GM21381 (cell line): ENCODE results near the gene NFKBIA.
"Not testable (repeated sequence)": the region's sequence is repeated elsewhere in the genome, so short reads cannot be mapped to it uniquely, and the experiment has no call there.

Experiments used
- ATAC-seq: cut with Tn5 transposase; IDR thresholded peaks from one replicate; pipeline ENCODE4 v1.9.1; 2021; ENCODE audit warnings: mild to moderate bottlenecking, moderate library complexity; ENCODE audit not compliant: unreplicated experiment

The NFKBIA gene

DNA sequence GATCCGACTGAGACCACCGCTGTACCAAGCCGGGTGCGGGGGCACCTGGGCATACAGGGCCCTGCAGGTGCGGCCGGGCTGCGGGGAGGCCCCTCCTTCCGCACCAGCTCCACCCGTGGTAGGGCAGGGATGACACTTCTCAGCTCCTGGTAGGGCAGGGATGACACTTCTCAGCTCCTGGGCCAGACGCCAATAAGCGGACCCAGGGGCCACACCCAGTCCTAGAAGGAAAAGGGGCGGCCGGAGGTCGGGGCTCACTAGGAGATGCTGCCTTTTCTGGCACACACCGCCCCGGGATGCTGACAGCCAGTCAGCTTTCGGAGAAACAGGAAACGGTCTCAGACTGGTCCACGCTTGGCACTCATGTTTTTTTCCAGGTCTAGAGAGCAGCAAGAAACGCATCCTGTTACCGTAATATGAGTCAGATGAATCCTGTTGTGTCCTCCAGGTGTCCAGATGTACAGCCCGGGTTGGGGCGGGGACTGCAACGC is 34.8 kb downstream of the NFKBIA start:
- no peak for ATAC-seq

DNA sequence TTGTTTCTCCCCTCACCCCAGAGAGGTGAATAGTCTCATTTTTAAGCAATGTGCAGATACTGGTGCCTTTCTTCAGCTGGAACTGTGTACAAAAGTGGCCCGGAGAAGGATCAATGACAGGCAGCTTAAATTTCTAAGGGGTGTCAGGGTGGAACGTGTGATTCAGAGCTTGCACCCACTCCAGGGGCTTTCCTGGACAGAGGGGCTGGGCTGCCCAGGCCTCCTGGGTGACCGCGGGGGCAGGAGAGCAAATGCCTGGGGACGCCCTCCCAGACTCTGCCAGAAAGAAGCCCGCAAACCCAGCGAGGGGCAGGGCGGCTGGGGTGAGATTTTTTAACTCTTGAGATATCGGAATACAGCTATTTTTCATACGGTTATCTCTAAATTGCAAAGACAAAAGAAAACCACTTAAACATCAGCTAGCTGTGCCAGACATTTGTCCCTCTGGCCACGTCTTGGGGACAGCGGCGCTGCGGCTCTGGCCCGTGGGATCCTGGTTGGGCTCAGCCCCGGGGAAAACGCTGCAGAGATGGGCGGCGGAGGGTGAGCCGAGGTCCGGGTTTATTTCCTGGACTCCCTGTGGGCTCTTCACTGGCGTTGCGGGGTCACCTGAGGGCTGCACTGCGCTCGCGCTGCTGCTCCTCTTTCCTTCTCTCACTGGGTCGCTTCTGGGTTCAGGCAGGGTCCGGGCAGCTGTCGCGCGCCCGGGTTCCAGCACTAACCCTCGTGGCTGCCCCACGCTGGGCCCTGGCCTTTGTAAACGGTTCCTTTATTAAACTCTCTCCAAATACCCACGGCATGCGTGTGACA is 35.8 kb downstream of the NFKBIA start:
- ATAC-seq = no peak

DNA sequence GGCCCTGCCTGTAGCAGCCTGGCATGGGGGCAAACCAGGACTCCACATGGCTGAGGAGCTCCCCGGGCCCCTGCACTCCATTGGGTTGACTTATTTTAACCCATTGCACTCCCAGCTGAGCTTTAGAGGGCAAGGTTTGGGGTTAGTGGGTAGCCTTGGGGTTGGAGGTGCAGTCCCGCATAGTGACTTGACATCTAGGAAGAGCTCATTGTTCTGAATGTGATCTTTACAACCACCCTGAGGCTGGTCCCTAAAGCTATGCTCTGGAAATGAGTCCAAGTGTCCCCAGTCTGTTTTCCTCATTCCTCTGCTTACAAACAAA is 36.4 kb downstream of the NFKBIA start:
- ATAC-seq = no peak

DNA sequence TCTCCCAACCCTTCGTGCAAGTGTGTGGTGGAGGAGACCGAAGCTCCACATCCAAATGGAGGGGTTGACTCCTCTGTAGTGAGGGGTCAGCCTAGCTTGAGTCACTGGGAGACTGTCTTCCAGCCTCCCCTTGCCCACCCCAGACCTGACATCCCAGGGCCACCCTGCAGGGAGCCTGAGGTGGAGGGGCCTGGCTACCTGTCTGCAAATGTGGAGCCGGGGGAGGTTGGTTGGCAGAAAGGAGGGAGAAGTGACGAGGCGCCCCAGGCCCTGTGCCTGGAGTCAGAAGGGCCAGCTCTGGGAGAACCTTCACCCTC is 37.5 kb downstream of the NFKBIA start:
- ATAC-seq = no peak

DNA sequence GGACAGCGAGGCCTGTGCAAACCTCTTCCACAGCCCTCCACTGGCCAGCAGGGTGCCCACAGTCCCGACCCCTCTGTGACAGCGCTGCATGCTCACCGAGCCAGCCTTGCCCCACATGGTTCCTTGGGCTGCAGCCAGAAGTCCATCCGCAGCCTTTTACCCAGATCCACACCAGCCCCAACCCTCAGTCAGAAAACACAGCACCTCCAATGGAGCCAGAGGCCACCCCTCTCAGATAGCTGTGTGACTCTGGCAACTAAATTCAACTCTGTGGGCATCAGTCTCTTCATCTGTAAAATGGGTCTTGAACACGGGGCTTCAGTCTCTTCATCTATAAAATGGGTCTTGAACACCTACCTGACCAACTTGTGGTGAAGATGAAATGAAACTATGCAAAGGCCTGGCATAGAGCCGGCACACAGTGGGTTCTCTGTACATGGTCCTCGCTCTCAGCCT is 38.0 kb downstream of the NFKBIA start:
- no peak for ATAC-seq

DNA sequence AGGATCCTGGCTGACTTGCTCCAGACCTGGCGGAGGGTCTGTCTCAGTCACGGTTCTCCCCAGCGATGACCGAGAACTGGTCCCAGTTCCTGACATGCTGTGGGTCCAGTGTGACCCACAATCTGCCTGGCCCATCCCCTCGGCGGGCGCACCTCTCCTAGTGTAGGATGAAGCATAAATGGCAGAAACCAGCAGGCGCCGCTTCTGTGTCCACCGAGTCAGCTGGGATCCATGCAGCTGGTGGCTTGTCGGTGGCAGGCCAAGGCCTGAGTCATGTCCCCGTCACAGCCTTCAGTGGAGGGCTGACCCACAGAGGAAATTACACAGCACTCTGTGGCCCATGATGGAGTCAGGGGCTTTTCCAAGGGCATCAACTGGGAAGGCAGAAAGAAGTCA is 38.5 kb downstream of the NFKBIA start:
- ATAC-seq = no peak

DNA sequence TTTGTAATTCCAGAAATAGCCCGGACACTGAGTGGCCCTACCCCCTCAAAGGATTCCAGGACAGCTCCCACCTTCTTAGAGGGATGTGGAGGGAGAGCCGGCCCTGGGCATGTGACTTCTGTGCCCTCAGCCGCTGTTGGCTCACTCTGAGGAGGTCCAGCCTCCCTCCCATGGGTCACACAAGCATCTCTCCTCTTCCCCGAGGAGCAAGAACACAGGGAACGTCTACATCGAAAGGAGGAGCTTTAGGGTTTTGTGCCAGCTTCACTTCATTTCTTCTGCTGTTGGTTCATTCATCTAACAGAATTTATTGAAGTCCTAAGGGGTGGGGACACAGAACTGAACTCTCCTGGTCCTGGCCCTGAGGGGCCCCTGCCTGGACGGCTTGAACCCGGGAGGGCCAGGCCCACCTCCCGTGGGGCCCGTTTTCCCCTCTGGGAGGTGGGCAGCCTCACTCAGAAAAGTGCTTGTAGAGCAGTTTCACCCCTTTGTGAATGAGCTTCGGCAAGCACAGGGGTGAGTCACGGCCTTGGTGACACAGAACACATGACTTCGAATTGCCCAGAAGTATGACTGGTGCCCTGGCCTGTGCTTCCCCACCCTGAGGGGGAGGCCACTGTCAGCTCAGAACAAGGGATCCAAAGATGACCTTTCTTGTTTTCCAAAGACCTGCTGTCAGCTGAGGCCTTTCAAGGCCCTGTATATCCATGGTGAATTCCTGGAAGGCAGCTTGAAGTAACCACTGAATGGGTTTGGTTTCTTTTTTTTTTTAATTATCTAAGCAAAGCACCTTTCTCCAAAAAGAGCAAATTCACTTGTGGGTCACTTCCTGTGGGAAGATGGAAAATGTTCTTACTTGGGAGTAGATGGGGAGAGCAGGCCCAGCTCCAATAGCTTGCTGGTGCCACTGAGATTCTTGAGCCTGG is 39.2 kb downstream of the NFKBIA start:
- ATAC-seq = no peak

DNA sequence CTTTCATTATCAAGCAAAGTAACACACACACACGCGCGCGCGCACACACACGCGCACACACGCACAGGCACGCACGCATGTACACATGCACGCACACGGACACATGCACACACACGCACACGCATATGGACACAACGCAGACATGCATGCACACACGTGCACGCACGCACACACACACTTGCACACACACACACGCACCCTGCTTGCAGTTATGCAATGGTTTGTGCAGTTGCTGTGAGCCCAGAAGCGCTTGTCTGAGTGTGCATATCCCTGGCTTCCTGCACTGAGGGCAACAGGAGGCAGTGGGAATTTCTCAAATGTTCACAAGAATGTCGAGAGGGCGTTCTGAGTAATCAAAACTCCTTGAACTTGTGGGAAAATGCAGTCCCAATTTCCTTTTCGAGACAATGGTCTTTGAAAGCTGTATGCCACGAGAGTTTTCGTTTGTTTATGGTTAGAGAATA is 41.6 kb downstream of the NFKBIA start:
- no peak for ATAC-seq

DNA sequence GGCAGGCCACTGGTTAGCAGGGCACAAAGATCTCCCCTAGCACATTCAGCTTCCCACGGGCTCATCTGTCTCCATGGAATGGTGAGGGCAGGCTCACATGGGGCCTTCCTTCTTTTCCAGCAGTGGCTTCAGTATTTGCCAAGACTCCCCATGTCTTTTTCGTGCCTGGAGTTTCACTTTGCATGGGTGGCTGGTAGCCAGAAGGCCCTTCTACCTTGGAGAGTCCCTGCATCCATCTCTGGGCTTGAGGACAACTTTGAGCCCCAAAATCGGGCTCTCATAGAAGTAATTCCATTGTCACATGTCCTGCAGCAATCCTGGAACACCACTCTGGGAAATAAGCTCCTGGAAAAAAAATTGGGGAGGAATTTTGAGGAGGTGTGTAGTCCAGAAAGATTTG is 42.1 kb downstream of the NFKBIA start:
- no peak for ATAC-seq

DNA sequence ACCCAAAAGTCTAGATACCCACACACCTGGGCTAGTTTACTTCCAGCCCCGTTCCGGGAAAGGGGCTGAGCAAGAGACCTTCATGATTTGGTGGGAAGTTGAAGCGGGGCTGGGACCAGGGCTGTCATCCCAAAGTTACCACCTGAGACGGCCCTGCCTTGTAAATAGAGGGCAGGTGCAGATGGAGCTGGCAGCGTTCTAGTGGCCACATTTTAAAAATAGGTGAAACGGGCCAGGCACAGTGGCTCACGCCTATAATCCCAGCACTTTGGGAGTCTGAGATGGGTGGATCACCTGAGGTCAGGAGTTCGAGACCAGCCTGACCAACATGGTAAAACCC is 43.4 kb downstream of the NFKBIA start:
- ATAC-seq = no peak

DNA sequence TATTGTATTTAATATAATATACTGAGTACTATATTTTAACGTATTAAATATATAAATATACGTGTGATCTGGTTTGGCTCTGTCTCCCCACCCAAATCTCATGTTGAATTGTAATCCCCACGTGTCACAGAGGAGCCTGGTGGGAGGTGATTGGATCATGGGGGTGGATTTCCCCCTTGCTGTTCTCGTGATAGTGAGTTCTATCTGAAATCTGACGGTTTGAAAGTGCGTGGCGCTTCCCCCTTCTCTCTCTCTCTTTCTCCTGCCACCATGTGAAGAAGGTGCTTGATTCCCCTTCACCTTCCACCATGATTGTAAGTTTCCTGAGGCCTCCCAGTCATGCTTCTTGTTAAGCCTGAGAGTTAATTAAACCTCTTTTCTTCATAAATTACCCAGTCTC is 44.9 kb downstream of the NFKBIA start:
- ATAC-seq = not testable (repeated sequence)

DNA sequence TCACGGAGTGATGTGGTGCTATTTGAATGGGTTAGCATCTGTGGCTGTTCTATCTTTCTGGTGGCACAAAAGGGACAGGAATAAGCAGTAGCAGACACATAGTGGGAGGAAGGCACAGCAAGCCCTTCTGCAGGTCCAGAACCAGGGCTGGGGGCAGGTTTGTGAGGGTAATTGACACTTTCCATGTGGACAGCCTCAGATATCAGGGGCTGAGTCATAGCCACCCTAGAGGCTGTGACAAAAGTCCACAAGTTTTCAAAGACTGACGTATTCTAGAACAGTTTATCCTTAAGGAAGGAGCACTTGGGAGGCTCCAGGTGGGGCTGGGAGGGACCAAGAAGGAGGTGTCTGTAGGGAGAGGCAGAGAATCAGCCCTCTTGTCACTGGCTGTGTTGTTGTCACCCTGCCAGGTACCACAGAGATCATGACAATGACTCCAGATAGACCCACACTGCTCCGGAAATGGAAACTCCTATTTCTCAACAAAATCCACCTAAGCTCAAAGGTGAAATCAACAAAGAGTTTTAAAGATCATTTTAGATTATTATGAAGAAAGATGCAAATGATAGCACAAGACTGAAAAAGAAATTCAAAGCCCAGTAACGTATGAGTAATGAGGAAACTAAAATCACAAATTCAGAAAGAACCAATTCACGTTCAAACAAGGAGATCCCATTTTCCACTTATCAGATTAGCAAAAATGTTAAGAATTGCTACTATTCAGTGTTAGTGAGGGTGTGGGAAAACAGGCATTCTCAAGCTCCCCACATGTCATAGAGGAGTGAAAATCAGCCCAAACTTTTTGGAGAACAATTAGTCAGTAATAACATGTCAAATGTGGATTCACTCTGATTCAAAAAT is 48.3 kb downstream of the NFKBIA start:
- no peak for ATAC-seq

DNA sequence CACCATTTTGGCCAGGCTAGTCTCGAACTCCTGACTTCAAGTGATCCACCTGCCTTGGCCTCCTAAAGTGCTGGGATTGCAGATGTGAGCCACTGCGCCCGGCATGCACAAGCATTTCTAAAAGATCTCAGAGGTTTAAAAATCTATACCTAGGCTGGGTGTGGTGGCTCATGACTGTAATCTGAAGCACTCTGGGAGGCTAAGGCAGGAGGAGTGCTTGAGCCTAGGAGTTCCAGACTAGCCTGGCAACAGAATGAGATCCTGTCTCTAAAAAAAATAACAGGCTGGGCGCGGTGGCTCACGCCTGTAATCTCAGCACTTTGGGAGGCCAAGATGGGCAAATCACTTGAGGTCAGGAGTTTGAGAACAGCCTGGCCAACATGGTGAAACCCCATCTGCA is 49.3 kb downstream of the NFKBIA start:
- not testable (repeated sequence) for ATAC-seq

DNA sequence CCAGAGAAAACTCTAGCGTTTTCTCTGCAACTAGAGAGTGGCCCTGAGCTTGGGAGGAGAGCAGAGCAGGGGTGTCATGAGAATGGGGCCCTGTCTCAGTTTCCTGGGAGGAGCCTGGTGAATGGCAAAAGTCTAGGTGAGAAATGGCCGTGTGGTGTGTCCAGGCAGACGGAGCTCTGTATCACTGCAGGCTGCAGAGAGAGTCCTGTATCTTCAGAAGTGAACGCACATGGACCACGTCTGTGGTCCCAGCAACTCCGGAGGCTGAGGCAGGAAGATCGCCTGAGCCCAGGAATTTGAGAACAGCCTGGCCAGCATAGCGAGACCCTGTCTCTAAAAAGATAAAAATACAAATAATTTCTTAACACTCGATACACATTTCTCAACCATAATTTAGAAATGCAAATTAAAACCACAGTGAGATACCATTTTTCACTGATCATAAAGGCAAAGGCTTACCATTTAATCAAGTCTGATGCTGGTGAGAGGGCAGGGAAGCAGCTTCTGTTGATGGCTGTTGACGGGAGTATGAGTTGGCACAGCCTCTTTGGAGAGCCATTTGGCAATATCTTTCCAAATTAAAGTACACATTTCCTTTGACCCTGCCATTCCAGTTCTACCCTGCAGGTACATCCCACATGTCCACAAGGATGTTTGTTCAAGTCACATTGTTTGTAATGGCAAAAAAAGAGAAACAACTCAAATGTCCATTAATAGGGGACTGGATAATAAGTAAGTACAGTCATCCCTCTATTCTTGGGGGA is 51.0 kb downstream of the NFKBIA start:
- ATAC-seq = no peak

DNA sequence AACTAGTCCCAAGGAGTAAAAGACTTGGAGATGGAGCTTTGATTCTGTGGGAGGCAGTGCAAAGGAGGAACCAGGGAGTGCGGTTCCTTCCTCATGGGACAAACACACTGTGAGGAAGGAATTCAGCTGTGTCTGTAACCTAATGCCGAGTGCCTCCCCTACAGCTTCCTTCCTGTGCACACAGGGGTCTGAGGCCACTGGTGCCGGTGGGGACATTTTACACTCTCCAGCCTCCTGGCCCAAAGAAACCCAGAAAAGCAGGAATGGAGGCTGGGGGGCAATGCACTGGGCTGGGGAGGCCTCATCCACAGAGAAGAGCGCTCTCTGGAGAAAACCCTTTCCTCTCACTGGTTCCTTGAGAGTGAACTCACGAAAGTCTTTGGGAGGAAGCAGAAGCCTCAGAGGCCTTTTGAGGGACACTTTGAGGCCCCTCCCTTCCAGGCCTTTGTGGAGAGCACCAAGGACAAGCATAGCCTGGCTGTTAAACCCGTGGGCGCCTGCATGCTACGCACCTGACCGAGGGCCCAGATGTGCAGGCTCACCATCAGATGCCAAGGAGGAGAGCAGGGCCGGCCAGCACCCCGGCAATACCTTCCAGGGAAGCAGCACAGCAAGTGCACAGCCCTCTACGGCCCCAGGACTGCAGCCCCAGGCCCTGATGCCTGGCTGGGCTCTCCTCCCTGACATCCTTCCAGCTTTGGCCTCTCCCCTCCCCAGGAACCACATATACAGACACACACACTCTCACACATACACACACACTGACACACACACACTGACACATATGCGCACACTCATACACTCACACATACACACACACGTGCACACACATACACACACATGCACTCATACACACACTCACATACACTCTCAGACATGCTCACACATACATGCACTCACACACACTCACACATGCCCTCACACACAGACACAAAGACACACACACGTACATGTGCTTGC is 52.0 kb downstream of the NFKBIA start:
- ATAC-seq = no peak

DNA sequence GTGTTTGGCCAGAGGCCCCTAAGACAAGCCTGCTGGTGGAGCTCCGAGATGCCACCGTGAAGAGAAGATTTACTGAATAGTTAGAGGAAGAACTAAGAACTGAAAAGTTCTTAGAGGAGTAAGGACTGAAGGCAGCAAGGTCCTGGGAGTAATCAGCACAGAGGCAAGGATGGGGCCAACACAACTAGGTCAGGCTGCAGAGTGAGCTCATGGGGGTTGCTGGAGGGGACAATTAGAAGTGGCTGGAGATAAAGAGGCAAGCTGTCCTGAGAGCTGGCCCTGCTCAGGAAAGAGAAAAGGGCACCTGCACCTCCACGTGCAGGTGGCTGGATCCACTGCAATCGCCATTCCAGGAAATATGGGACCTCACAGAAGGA is 52.7 kb downstream of the NFKBIA start:
- no peak for ATAC-seq
